Smooth muscle cell of trachea (primary cell): Measurements from ENCODE around the gene COX6B2. TPM values are rescaled to one million over a fixed set of nuclear protein-coding genes. Genes with fewer than 3 reads are reported as not detected.

ENCODE experiments used
- total RNA-seq: library from RNA; depleted of rRNA; stranded (reverse); fragments of >200 nt; gene quantifications from 2 replicates; pipeline ENCODE4 v1.2.1, GENCODE V29; 2014

COX6B2 gene
- not detected in 2 replicates for total RNA-seq

GRCh38 chr19:55354698-55355212, at the start of gene COX6B2:
Gene COX6B2 (minus strand): TSS chr19:55354719. CDS start chr19:55354521, 198 bp downstream.

GRCh38 chr19:55385724-55386492, 31.4 kb upstream of the COX6B2 start, which contains the start of gene RPL28:
Gene RPL28 (plus strand): TSS chr19:55385932. CDS start chr19:55386358, 426 bp downstream.

GRCh38 chr19:55384131-55384919, 29.8 kb upstream of the COX6B2 start, which contains the start of gene TMEM238:
Gene TMEM238 (minus strand): TSS chr19:55384292. CDS start chr19:55384259, 33 bp downstream.

GRCh38 chr19:55376241-55376933, 21.9 kb upstream of the COX6B2 start, which contains the start of gene TMEM190:
Gene TMEM190 (plus strand): TSS chr19:55376826. CDS start chr19:55376854, 28 bp downstream.

GRCh38 chr19:55370305-55370988, 15.9 kb upstream of the COX6B2 start, which contains the start of gene IL11:
Gene IL11 (minus strand): TSS chr19:55370463. CDS start chr19:55370310, 153 bp downstream.

GRCh38 chr19:55362990-55363716, 8.6 kb upstream of the COX6B2 start, which contains the start of gene GARIN5B:
Gene GARIN5B (minus strand): TSS chr19:55363260. CDS start chr19:55363066, 194 bp downstream.

GRCh38 chr19:55339105-55339888, 15.2 kb downstream of the COX6B2 start, which contains the start of gene KMT5C:
Gene KMT5C (plus strand): TSS chr19:55339876. CDS start chr19:55341937, 2,061 bp downstream.

GRCh38 chr19:55325172-55325571, 29.3 kb downstream of the COX6B2 start, which contains the start of gene TMEM150B:
Gene TMEM150B (minus strand): TSS chr19:55325341. CDS start chr19:55321036, 4,305 bp downstream.

Other genes starting within 250 kb of the COX6B2 start
- 44.7 and 46.4 TPM in 2 replicates for gene PPP1R12C, start 237.1 kb downstream of the COX6B2 start, total RNA-seq
- gene TNNT1, start 205.5 kb downstream of the COX6B2 start, total RNA-seq: 6.8 and 20.8 TPM in 2 replicates
- gene TNNI3, start 197.0 kb downstream of the COX6B2 start, total RNA-seq: 0.66 TPM in 1 of 2 replicates, not detected in the other
- gene DNAAF3, start 188.1 kb downstream of the COX6B2 start, total RNA-seq: 0.33 and 0.87 TPM in 2 replicates
- gene SYT5, start 174.4 kb downstream of the COX6B2 start, total RNA-seq: 0.15 and 0.17 TPM in 2 replicates
- 4.5 and 10.9 TPM in 2 replicates for gene PTPRH, start 145.2 kb downstream of the COX6B2 start, total RNA-seq
- gene TMEM86B, start 126.0 kb downstream of the COX6B2 start, total RNA-seq: 2.2 and 2.3 TPM in 2 replicates
- gene PPP6R1, start 95.7 kb downstream of the COX6B2 start, total RNA-seq: 33.6 and 48.0 TPM in 2 replicates
- gene HSPBP1, start 74.6 kb downstream of the COX6B2 start, total RNA-seq: 28.8 and 39.3 TPM in 2 replicates
- gene BRSK1, start 70.7 kb downstream of the COX6B2 start, total RNA-seq: 4.0 and 5.2 TPM in 2 replicates
- gene TMEM150B, start 29.4 kb downstream of the COX6B2 start, total RNA-seq: not detected in 2 replicates
- gene KMT5C, start 14.8 kb downstream of the COX6B2 start, total RNA-seq: 9.0 and 10.1 TPM in 2 replicates
- not detected in 2 replicates for gene GARIN5B, start 8.5 kb upstream of the COX6B2 start, total RNA-seq
- gene IL11, start 15.7 kb upstream of the COX6B2 start, total RNA-seq: 2.6 and 3.6 TPM in 2 replicates
- not detected in 2 replicates for gene TMEM190, start 22.1 kb upstream of the COX6B2 start, total RNA-seq
- gene TMEM238, start 29.6 kb upstream of the COX6B2 start, total RNA-seq: 0.58 and 0.83 TPM in 2 replicates
- 190 and 286 TPM in 2 replicates for gene RPL28, start 31.2 kb upstream of the COX6B2 start, total RNA-seq
- 53.1 and 144 TPM in 2 replicates for gene UBE2S, start 53.1 kb upstream of the COX6B2 start, total RNA-seq
- gene SHISA7, start 88.6 kb upstream of the COX6B2 start, total RNA-seq: under 0.01 TPM in 1 of 2 replicates, not detected in the other
- gene ISOC2, start 106.9 kb upstream of the COX6B2 start, total RNA-seq: 51.3 TPM in 2 replicates
- not detected in 2 replicates for gene C19orf85, start 110.0 kb upstream of the COX6B2 start, total RNA-seq
- 1.6 and 3.3 TPM in 2 replicates for gene ZNF628, start 121.9 kb upstream of the COX6B2 start, total RNA-seq
- gene NAT14, start 130.5 kb upstream of the COX6B2 start, total RNA-seq: 18.7 and 20.8 TPM in 2 replicates
- gene SSC5D, start 133.7 kb upstream of the COX6B2 start, total RNA-seq: 14.4 and 47.6 TPM in 2 replicates
- 0.17 TPM in 1 of 2 replicates, not detected in the other for gene SBK2, start 182.4 kb upstream of the COX6B2 start, total RNA-seq
- gene SBK3, start 190.8 kb upstream of the COX6B2 start, total RNA-seq: 0.44 TPM in 1 of 2 replicates, not detected in the other
- 5.2 and 9.3 TPM in 2 replicates for gene ZNF579, start 226.1 kb upstream of the COX6B2 start, total RNA-seq
- 3.8 and 5.2 TPM in 2 replicates for gene FIZ1, start 244.8 kb upstream of the COX6B2 start, total RNA-seq
- gene ZNF524, start 245.6 kb upstream of the COX6B2 start, total RNA-seq: 8.9 and 21.0 TPM in 2 replicates